Spleen (tissue), 7 donors: ENCODE measurements around the gene CFAP45.

Experiments used
- CTCF ChIP-seq, 11 experiments: fragments of 200-600 bp in 7 of 11; fragments of 450-650 bp in 4 of 11; sonication (generic) in 4 of 11; IDR thresholded peaks in 8 of 11; conservative IDR thresholded peaks in 3 of 11; 1 replicate in 7 of 11; 2 replicates in 4 of 11; pipeline versions ENCODE4 v1.4.0 to v1.8.0; 2016 to 2021; ENCODE audit warnings: antibody characterized with exemption in 11 of 11, inconsistent platforms in 4 of 11, mild to moderate bottlenecking in 1 of 11
- POLR2A ChIP-seq, 3 donors: fragments of 450-650 bp; IDR thresholded peaks; one replicate each; pipeline ENCODE4 v1.5.1; 2017; ENCODE audit warnings: antibody characterized with exemption in 3 of 3, mild to moderate bottlenecking in 1 of 3
- POLR2AphosphoS5 ChIP-seq, 3 donors: sonication (generic); formaldehyde crosslinking; IDR thresholded peaks; one replicate each; pipeline ENCODE4 v1.5.1; 2017; ENCODE audit warnings: antibody characterized with exemption in 3 of 3
- donor health status: DM: no; HTN: no; CAD: no; lungs with moderate emphysema.
- donor health status: DM: no; HTN: no; CAD: no.
- donor health status: DM: no; HTN: no; CAD: no.

- TF ChIP-seq CTCF (IDR thresholded peaks at IDR 0.05 in 8 of 11, conservative IDR thresholded peaks at IDR 0.05 in 3 of 11) (no peak), POLR2A (IDR thresholded peaks at IDR 0.05) (no peak), POLR2AphosphoS5 (IDR thresholded peaks at IDR 0.05) (peak in 2 of 3 donors; percentile 52 to 61)
Measured at GRCh38 chr1:159826441-159827101, 73.4 kb downstream of the CFAP45 start, which contains the start of gene SLAMF8.
